OCI-LY7 (cell line): ENCODE results near the gene IGSF9.

Source experiments
- EZH2phosphoT487 ChIP-seq: fragments of 200-600 bp; sonication (generic); IDR thresholded peaks from 2 replicates; pipeline ENCODE4 v1.6.1; 2018; ENCODE audit warnings: low read depth, borderline replicate concordance, mild to moderate bottlenecking, mixed run types, antibody characterized with exemption, low read length, moderate library complexity, mixed read lengths
- TF ChIP-seq, protein P1 (sequence below): fragments of 200-600 bp; sonication (generic); conservative IDR thresholded peaks from 2 replicates; pipeline ENCODE4 v1.5.1; 2014; ENCODE audit warnings: mild to moderate bottlenecking, antibody characterized with exemption, low read length, moderate library complexity, mixed read lengths

DNA sequence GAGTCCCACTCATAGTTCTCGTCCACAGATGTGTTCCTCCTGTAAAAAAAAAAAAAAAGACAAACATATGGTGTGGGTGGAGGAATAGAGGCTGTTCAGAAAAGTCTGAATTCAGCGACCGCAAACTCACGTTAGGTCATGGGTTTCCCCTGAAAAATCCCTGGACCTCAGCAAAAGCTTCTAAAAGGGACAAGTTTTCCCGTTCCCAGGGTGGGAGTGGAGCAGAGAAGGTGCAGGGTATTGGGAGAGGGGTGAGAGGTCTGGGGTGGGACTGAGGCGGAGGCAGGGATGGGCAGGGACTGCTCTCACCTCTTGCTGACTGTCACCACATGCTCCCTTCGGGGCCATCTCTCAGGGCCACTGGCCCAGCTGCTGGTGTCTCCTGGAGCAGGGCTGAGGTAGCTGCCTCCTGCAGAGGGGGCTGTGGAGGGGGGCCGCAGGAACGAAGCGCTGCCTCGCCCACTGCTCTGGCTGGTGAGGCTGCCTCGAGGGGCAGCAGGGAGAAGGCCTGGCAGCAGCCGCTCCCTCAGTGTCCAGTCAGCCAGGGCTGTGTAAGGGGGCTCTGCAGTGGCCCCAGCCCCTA lies 17.5 kb downstream of the IGSF9 start:
- TF ChIP-seq, protein P1, sequence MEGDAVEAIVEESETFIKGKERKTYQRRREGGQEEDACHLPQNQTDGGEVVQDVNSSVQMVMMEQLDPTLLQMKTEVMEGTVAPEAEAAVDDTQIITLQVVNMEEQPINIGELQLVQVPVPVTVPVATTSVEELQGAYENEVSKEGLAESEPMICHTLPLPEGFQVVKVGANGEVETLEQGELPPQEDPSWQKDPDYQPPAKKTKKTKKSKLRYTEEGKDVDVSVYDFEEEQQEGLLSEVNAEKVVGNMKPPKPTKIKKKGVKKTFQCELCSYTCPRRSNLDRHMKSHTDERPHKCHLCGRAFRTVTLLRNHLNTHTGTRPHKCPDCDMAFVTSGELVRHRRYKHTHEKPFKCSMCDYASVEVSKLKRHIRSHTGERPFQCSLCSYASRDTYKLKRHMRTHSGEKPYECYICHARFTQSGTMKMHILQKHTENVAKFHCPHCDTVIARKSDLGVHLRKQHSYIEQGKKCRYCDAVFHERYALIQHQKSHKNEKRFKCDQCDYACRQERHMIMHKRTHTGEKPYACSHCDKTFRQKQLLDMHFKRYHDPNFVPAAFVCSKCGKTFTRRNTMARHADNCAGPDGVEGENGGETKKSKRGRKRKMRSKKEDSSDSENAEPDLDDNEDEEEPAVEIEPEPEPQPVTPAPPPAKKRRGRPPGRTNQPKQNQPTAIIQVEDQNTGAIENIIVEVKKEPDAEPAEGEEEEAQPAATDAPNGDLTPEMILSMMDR, result no peak
- no peak for TF ChIP-seq EZH2phosphoT487
